ENCODE measurements around the gene SMO. TPM values are rescaled to one million over a fixed set of nuclear protein-coding genes. Genes with fewer than 3 reads are reported as not detected.

SMO gene
- total RNA-seq, 4 donors from 2014 or later: 1.9 to 8.6 (median 3.5) TPM

DNA sequence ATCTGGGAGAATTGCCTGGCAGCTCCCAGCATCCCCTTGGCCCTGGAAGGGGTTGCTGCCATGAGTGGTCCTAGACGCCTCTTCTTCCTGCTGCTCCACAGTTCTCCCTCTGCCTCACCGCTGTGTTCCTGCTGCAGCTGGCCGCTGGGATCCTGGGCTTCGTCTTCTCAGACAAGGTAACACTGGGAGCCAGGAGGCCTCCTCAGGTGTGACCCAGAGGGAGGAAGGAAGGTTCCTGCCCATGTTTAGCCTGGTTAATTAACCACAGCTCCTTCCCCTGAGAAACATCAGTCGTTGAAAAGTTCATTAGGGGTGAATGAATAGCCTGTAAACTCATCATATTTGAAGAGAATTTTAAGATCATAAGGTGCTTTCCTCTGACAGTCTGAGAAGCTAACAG, 25.7 kb upstream of the SMO start:
- no peak overlapping the region for H3K27ac ChIP-seq
- H3K4me3 ChIP-seq: no peak overlapping the region
- no peaks in the 10 kb centered on the region for H3K9me3 ChIP-seq
- WGBS, 2 donors (ENCODE audit: low coverage in 1 of 2): 81% methylated on average over 5 of the region's 5 CpGs; no CpG with 5 or more reads in 1 of the 2 donors
- intact Hi-C loops (cut with DNase I; ENCODE audit: low total_unique reads): loop anchor here (1.0 to 10.0 kb wide), 2 partner anchors 50 to 272 kb away; partner anchors contain the start of gene STRIP2
- DNase-seq: no peak
- no peaks in the 10 kb centered on the region for H3K27me3 ChIP-seq
- H3K36me3 ChIP-seq: no peaks in the 10 kb centered on the region
- TF ChIP-seq EP300 (IDR thresholded peaks at IDR 0.05; ENCODE audit: low read depth) (no peak), POLR2A (IDR thresholded peaks at IDR 0.05) (no peak), POLR2AphosphoS5 (IDR thresholded peaks at IDR 0.05) (no peak)
- TF ChIP-seq, protein P1, sequence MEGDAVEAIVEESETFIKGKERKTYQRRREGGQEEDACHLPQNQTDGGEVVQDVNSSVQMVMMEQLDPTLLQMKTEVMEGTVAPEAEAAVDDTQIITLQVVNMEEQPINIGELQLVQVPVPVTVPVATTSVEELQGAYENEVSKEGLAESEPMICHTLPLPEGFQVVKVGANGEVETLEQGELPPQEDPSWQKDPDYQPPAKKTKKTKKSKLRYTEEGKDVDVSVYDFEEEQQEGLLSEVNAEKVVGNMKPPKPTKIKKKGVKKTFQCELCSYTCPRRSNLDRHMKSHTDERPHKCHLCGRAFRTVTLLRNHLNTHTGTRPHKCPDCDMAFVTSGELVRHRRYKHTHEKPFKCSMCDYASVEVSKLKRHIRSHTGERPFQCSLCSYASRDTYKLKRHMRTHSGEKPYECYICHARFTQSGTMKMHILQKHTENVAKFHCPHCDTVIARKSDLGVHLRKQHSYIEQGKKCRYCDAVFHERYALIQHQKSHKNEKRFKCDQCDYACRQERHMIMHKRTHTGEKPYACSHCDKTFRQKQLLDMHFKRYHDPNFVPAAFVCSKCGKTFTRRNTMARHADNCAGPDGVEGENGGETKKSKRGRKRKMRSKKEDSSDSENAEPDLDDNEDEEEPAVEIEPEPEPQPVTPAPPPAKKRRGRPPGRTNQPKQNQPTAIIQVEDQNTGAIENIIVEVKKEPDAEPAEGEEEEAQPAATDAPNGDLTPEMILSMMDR (IDR thresholded peaks at IDR 0.05): no peak
- in situ Hi-C loops (cut with MboI; ENCODE audit: low pct_ligation_motif_present in 1 of 4, low pct_unique_long_range_greater_than_20kb in 1 of 4, low sequenced_read_pairs in 3 of 4): no loop called here
- no peaks in the 10 kb centered on the region for H3K4me1 ChIP-seq

DNA sequence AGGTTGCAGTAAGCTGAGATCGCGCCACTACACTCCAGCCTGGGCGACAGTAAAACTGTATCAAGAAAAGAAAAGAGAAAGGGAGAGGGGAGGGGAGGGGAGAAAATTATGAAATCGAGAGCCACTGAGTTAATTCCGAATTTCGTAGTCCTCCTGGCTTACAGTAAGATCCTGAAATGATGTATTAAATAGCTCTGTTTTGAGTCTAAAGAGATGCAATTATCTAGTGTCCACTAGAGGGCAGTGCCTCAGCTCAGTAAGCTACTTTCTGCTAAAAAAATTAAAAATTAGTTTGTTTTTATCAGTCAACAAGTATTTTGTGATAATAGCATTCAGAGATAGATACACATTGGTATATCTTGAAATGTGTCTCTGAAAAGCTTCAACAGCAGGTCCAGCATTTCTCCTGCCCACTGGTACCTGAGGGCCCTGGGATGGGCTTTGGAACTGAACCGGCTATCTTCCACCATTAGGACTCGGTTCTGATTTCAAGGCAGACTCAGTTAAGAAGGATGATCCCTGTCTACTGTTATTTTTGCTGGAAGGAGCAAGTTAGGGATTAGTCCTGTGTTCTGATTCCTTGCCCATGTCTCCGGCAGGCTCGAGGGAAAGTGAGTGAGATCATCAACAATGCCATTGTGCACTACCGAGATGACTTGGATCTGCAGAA, 24.4 kb upstream of the SMO start:
- intact Hi-C loops (cut with DNase I; ENCODE audit: low total_unique reads) (loop anchor here (1.0 to 10.0 kb wide), 2 partner anchors 48 to 271 kb away; partner anchors contain the start of gene STRIP2), in situ Hi-C loops (cut with MboI; ENCODE audit: low pct_ligation_motif_present in 1 of 4, low pct_unique_long_range_greater_than_20kb in 1 of 4, low sequenced_read_pairs in 3 of 4) (no loop called here)

DNA sequence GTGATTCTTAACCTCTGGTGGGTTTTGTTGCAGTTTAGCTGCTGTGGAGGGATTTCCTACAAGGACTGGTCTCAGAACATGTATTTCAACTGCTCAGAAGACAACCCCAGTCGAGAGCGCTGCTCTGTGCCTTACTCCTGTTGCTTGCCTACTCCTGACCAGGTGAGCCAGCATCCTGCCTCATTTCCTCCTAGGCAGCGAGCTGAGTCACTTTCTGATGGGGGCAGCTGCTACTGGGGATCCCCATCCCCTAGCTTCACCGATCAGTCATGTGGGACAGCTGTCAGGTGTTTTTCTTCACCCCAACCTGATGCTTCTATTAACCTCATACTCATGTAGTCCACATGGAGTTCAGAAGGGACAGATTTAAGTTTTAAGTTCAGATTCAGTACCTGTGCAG, 21.7 kb upstream of the SMO start:
- Histone ChIP-seq H3K27me3 (no peaks in the 10 kb centered on the region), H3K9me3 (no peaks in the 10 kb centered on the region), H3K4me3 (no peak overlapping the region), H3K27ac (no peak overlapping the region), H3K4me1 (peaks cover 0 to 15% (median 8%) of the 10 kb centered on the region in 4 donors), H3K36me3 (no peaks in the 10 kb centered on the region)
- in situ Hi-C loops (cut with MboI; ENCODE audit: low pct_ligation_motif_present in 1 of 4, low pct_unique_long_range_greater_than_20kb in 1 of 4, low sequenced_read_pairs in 3 of 4) (no loop called here), intact Hi-C loops (cut with DNase I; ENCODE audit: low total_unique reads) (loop anchor here (10.0 kb wide), 1 partner anchor 268 kb away; the partner anchor contains the start of gene STRIP2)
- TF ChIP-seq POLR2A (IDR thresholded peaks at IDR 0.05): no peak
- TF ChIP-seq, protein P1 (IDR thresholded peaks at IDR 0.05): no peak
- no peak for TF ChIP-seq POLR2AphosphoS5 (IDR thresholded peaks at IDR 0.05)
- no peak for TF ChIP-seq EP300 (IDR thresholded peaks at IDR 0.05; ENCODE audit: low read depth)
- WGBS, 2 donors (ENCODE audit: low coverage in 1 of 2): 77% methylated on average over 4 of the region's 4 CpGs; no CpG with 5 or more reads in 1 of the 2 donors
- no peak for DNase-seq

More for the DNA sequence above, 24.4 kb upstream of the SMO start:
- H3K27ac ChIP-seq: no peak overlapping the region
- DNase-seq: no peak
- H3K36me3 ChIP-seq: no peaks in the 10 kb centered on the region
- H3K4me1 ChIP-seq: peaks cover 0 to 8% (median 3%) of the 10 kb centered on the region in 4 donors
- 0 to 61% methylated on average over 1 to 11 of the region's 11 CpGs for WGBS, 2 donors (ENCODE audit: low coverage in 1 of 2)
- H3K27me3 ChIP-seq: no peaks in the 10 kb centered on the region
- H3K9me3 ChIP-seq: no peaks in the 10 kb centered on the region
- TF ChIP-seq, protein P1 (IDR thresholded peaks at IDR 0.05): peak; percentile 64 to 94 (median 79)
- no peak for TF ChIP-seq POLR2A (IDR thresholded peaks at IDR 0.05)
- H3K4me3 ChIP-seq: no peak overlapping the region

DNA sequence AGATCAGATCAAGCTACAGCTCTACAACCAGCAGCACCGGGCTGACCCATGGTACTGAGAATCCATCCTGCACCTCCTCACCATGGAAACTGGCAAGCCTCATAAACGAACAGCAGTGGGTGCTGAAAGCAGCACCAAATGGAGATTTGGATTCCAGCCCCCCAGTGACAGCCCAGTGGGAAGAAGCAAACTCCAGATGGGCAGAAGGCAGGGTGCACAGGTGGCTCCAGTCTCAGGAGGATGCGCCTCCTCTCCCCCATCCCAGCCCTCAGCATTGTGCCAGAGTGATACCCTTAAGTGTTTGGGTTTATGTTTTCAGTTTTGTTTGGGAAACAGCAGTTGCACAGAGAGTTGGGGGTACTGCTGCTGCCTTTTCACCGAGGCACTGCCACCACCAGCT, 20.6 kb upstream of the SMO start:
- DNase-seq: no peak
- no peaks in the 10 kb centered on the region for H3K9me3 ChIP-seq
- no peaks in the 10 kb centered on the region for H3K36me3 ChIP-seq
- H3K4me3 ChIP-seq: no peak overlapping the region
- no peaks in the 10 kb centered on the region for H3K27me3 ChIP-seq
- intact Hi-C loops (cut with DNase I; ENCODE audit: low total_unique reads) (loop anchor here (10.0 kb wide), 1 partner anchor 267 kb away; the partner anchor contains the start of gene STRIP2), in situ Hi-C loops (cut with MboI; ENCODE audit: low pct_ligation_motif_present in 1 of 4, low pct_unique_long_range_greater_than_20kb in 1 of 4, low sequenced_read_pairs in 3 of 4) (no loop called here)
- TF ChIP-seq EP300 (IDR thresholded peaks at IDR 0.05; ENCODE audit: low read depth) (no peak), POLR2A (IDR thresholded peaks at IDR 0.05) (no peak)
- TF ChIP-seq, protein P1 (IDR thresholded peaks at IDR 0.05): no peak
- WGBS, 2 donors (ENCODE audit: low coverage in 1 of 2): 82% methylated on average over 4 of the region's 4 CpGs; no CpG with 5 or more reads in 1 of the 2 donors
- H3K27ac ChIP-seq: no peak overlapping the region
- peaks cover 0 to 15% (median 8%) of the 10 kb centered on the region in 4 donors for H3K4me1 ChIP-seq
